H9 (cell line): ENCODE data around the gene MUC4. TPM values are rescaled to one million over a fixed set of nuclear protein-coding genes. Genes with fewer than 3 reads are reported as not detected.

Experiments
- DNase-seq: peaks from one replicate; pipeline ENCODE4 v3.0.0-alpha.2; 2017
- H2AFZ ChIP-seq: one replicate; pipeline ENCODE4 v1.6.1; 2013; ENCODE audit warnings: mild to moderate bottlenecking, low read length, control low read depth, moderate library complexity
- H2AK5ac ChIP-seq: 2 replicates; pipeline ENCODE4 v1.6.1; 2013; ENCODE audit warnings: low read length, control low read depth, mixed read lengths; ENCODE audit not compliant: insufficient read length
- H2BK120ac ChIP-seq: one replicate; pipeline ENCODE4 v1.6.1; 2013; ENCODE audit warnings: low read depth, mild to moderate bottlenecking, low read length, control low read depth, inconsistent platforms; ENCODE audit not compliant: poor library complexity, severe bottlenecking
- H2BK12ac ChIP-seq: 2 replicates; pipeline ENCODE4 v1.6.1; 2013; ENCODE audit warnings: low read length, control low read depth, mixed read lengths, low read depth; ENCODE audit not compliant: insufficient read length
- H2BK15ac ChIP-seq: 2 replicates; pipeline ENCODE4 v1.6.1; 2013; ENCODE audit warnings: low read depth, low read length, control low read depth
- H2BK20ac ChIP-seq: one replicate; pipeline ENCODE4 v1.6.1; 2013; ENCODE audit warnings: low read depth, mild to moderate bottlenecking, low read length, control low read depth, inconsistent platforms; ENCODE audit not compliant: poor library complexity, severe bottlenecking
- H2BK5ac ChIP-seq: 2 replicates; pipeline ENCODE4 v1.6.1; 2013; ENCODE audit warnings: low read length, control low read depth, mixed read lengths; ENCODE audit not compliant: insufficient read length
- H3K14ac ChIP-seq: 2 replicates; pipeline ENCODE4 v1.6.1; 2013; ENCODE audit warnings: low read length, control low read depth; ENCODE audit not compliant: insufficient read depth
- H3K18ac ChIP-seq: 2 replicates; pipeline ENCODE4 v1.6.1; 2013; ENCODE audit warnings: low read depth, mild to moderate bottlenecking, mixed read lengths, low read length, control low read depth; ENCODE audit not compliant: insufficient read length
- H3K23ac ChIP-seq: 2 replicates; pipeline ENCODE4 v1.6.1; 2013; ENCODE audit warnings: low read length, control low read depth, mixed read lengths, low read depth; ENCODE audit not compliant: insufficient read length
- H3K23me2 ChIP-seq: 2 replicates; pipeline ENCODE4 v1.6.1; 2013; ENCODE audit warnings: low read depth, mild to moderate bottlenecking, mixed read lengths, low read length, control low read depth; ENCODE audit not compliant: insufficient read length, poor library complexity, severe bottlenecking
- H3K27ac ChIP-seq: 2 replicates; pipeline ENCODE4 v1.5.1; 2013; ENCODE audit warnings: low read length, control low read depth, mixed read lengths, low read depth; ENCODE audit not compliant: insufficient read length
- H3K27me3 ChIP-seq: 2 replicates; pipeline ENCODE4 v1.6.1; 2013; ENCODE audit warnings: low read length, control low read depth, inconsistent platforms; ENCODE audit not compliant: insufficient read depth
- H3K4ac ChIP-seq: 2 replicates; pipeline ENCODE4 v1.6.1; 2013; ENCODE audit warnings: low read depth, mild to moderate bottlenecking, control low read depth, inconsistent platforms, low read length, moderate library complexity
- H3K4me1 ChIP-seq: 2 replicates; pipeline ENCODE4 v1.6.1; 2013; ENCODE audit warnings: low read length, control low read depth, inconsistent platforms; ENCODE audit not compliant: insufficient read depth
- H3K4me2 ChIP-seq: 2 replicates; pipeline ENCODE4 v1.6.1; 2013; ENCODE audit warnings: low read length, control low read depth, mixed read lengths; ENCODE audit not compliant: insufficient read length, insufficient read depth
- H3K56ac ChIP-seq: 2 replicates; pipeline ENCODE4 v1.6.1; 2013; ENCODE audit warnings: low read depth, mild to moderate bottlenecking, mixed read lengths, low read length, control low read depth; ENCODE audit not compliant: insufficient read length
- H3K79me1 ChIP-seq: 2 replicates; pipeline ENCODE4 v1.6.1; 2013; ENCODE audit warnings: low read depth, mild to moderate bottlenecking, moderate library complexity, low read length, control low read depth, inconsistent platforms; ENCODE audit not compliant: insufficient read depth, poor library complexity, severe bottlenecking
- H3K79me2 ChIP-seq: 2 replicates; pipeline ENCODE4 v1.6.1; 2013; ENCODE audit warnings: low read length, control low read depth, inconsistent platforms; ENCODE audit not compliant: insufficient read depth
- H3K9ac ChIP-seq: 2 replicates; pipeline ENCODE4 v1.6.1; 2013; ENCODE audit warnings: low read length, control low read depth, mixed read lengths; ENCODE audit not compliant: insufficient read length; ENCODE audit errors: extremely low read depth
- H3K9me3 ChIP-seq: one replicate; pipeline ENCODE4 v1.6.1; 2013; ENCODE audit warnings: low read depth, low read length, inconsistent platforms; ENCODE audit not compliant: control insufficient read depth
- H3T11ph ChIP-seq: one replicate; pipeline ENCODE4 v1.6.1; 2013; ENCODE audit warnings: mild to moderate bottlenecking, low read length, control low read depth, inconsistent platforms
- H4K20me1 ChIP-seq: one replicate; pipeline ENCODE4 v1.6.1; 2013; ENCODE audit not compliant: control insufficient read depth, insufficient read length, insufficient read depth
- H4K5ac ChIP-seq: 2 replicates; pipeline ENCODE4 v1.6.1; 2013; ENCODE audit warnings: low read depth, mild to moderate bottlenecking, mixed read lengths, low read length, control low read depth; ENCODE audit not compliant: insufficient read length
- H4K8ac ChIP-seq: replicated peaks from 2 replicates; pipeline ENCODE4 v1.6.1; 2013; ENCODE audit warnings: low read length, control low read depth, mixed read lengths, low read depth; ENCODE audit not compliant: insufficient read length
- H4K91ac ChIP-seq: 2 replicates; pipeline ENCODE4 v1.6.1; 2013; ENCODE audit warnings: low read depth, mild to moderate bottlenecking, moderate library complexity, mixed read lengths, low read length, control low read depth; ENCODE audit not compliant: insufficient read length
- H3K27ac Mint-ChIP-seq, 3 experiments: 2 replicates in 2 of 3; 3 replicates in 1 of 3; pipeline ENCODE4 v1.8.0; 2020 to 2021; ENCODE audit warnings: mixed read lengths in 3 of 3, mild to moderate bottlenecking in 1 of 3, moderate library complexity in 1 of 3
- H3K27me3 Mint-ChIP-seq: 2 replicates; pipeline ENCODE4 v1.8.0; 2021; ENCODE audit warnings: low read depth, mild to moderate bottlenecking, moderate library complexity, mixed read lengths
- H3K36me3 Mint-ChIP-seq, 3 experiments: 2 replicates in 2 of 3; 3 replicates in 1 of 3; pipeline ENCODE4 v1.8.0; 2020 to 2021; ENCODE audit warnings: low read depth in 3 of 3, mixed read lengths in 3 of 3; ENCODE audit not compliant: insufficient read depth in 1 of 3
- H3K4me1 Mint-ChIP-seq, 2 experiments: 2 replicates each; pipeline ENCODE4 v1.8.0; 2020; ENCODE audit warnings: mixed read lengths in 2 of 2
- H3K4me3 Mint-ChIP-seq, 2 experiments: 2 replicates in 1 of 2; 3 replicates in 1 of 2; pipeline ENCODE4 v1.8.0; 2020 to 2021; ENCODE audit warnings: mild to moderate bottlenecking in 2 of 2, mixed read lengths in 2 of 2, moderate library complexity in 1 of 2
- H3K9me3 Mint-ChIP-seq, 2 experiments: 2 replicates in 1 of 2; 3 replicates in 1 of 2; pipeline ENCODE4 v1.8.0; 2020; ENCODE audit warnings: mild to moderate bottlenecking in 2 of 2, mixed read lengths in 2 of 2, moderate library complexity in 1 of 2
- CTCF ChIP-seq: fragments of 200-600 bp; sonication (generic); conservative IDR thresholded peaks from 3 replicates; pipeline ENCODE4 v1.8.0; 2021; ENCODE audit warnings: antibody characterized with exemption, mild to moderate bottlenecking
- WGBS: extraction: QIAGEN DNeasy Blood & Tissue Kit; methylation state at CpG from one replicate; pipeline ENCODE4 v1.1.7; 2013; ENCODE audit warnings: missing lambda C conversion rate, low lambda C conversion rate, mixed read lengths; ENCODE audit not compliant: insufficient read length; ENCODE audit errors: extremely low coverage; 5-methylcytosine and 5-hydroxymethylcytosine counted together
- total RNA-seq: library from RNA; stranded (reverse); gene quantifications from 2 replicates; pipeline ENCODE4 v1.2.1, GENCODE V29; 2021

MUC4 gene
- total RNA-seq, 1 experiment from 2014 or later = 1.2 TPM

GRCh38 chr3:195717852-195718476, 93.8 kb downstream of the MUC4 start:
- Histone ChIP-seq H4K20me1 (no peaks in the 10 kb centered on the region), H3K79me1 (no peaks in the 10 kb centered on the region), H2AK5ac (no peak overlapping the region), H2BK20ac (no peak overlapping the region), H2BK5ac (no peak overlapping the region), H4K91ac (no peak overlapping the region), H3K79me2 (no peaks in the 10 kb centered on the region), H3K18ac (no peak overlapping the region), H3K23me2 (no peaks in the 10 kb centered on the region), H2BK15ac (no peak overlapping the region), H4K8ac (no peak overlapping the region), H3K9me3 (no peaks in the 10 kb centered on the region), H4K5ac (no peak overlapping the region), H2BK12ac (no peak overlapping the region), H2BK120ac (no peak overlapping the region), H3K9ac (no peak overlapping the region), H3K4me2 (no peak overlapping the region), H3K27ac (no peak overlapping the region), H3K4ac (no peak overlapping the region), H3K56ac (no peak overlapping the region), H3T11ph (no peak overlapping the region), H3K27me3 (no peaks in the 10 kb centered on the region), H3K23ac (no peak overlapping the region), H2AFZ (no peak overlapping the region), H3K14ac (no peak overlapping the region), H3K4me1 (peaks cover 6% of the 10 kb centered on the region; the same call in 1 of the 2 replicates)
- Mint-ChIP-seq H3K4me1 (peaks cover 34 to 36% of the 10 kb centered on the region in 2 experiments), H3K27ac (no peak overlapping the region), H3K36me3 (peaks cover 0 to 5% (median 0%) of the 10 kb centered on the region in 3 experiments; a peak in 2 of 7 replicates), H3K9me3 (peaks cover 0 to 6% of the 10 kb centered on the region in 2 experiments; a peak in 3 of 5 replicates), H3K4me3 (no peak overlapping the region), H3K27me3 (peaks cover 29% of the 10 kb centered on the region)
- TF ChIP-seq CTCF = no peak
- no CpG with 5 or more reads among the region's 5 CpGs for WGBS
- DNase-seq = no peak
